ENCODE measurements around the gene FBN3.
A peak's percentile ranks its signal among the peaks of the same experiment; 100 is the strongest.
"Not testable (repeated sequence)": the region's sequence is repeated elsewhere in the genome, so short reads cannot be mapped to it uniquely, and the experiment has no call there.

Gene FBN3

GRCh38 chr19:8042900-8043299 is 106.5 kb downstream of the FBN3 start:
- H3K4me3 ChIP-seq (ENCODE audit: low read depth in 1 of 2, low read length in 2 of 2), result no peak overlapping the region
- no peak overlapping the region for H3K27ac ChIP-seq (ENCODE audit: low read depth, low read length)
- peaks cover 3 to 6% of the 10 kb centered on the region in 2 donors for H3K4me1 ChIP-seq (ENCODE audit: control insufficient read depth in 1 of 2, insufficient read depth in 2 of 2, low read length in 2 of 2)
- H3K36me3 ChIP-seq (ENCODE audit: control insufficient read depth in 1 of 2, insufficient read depth in 2 of 2, low read length in 2 of 2), result no peaks in the 10 kb centered on the region
- H3K9ac ChIP-seq (ENCODE audit: low read depth in 1 of 2, low read length in 2 of 2), result no peak overlapping the region
- no peaks in the 10 kb centered on the region for H3K27me3 ChIP-seq (ENCODE audit: control insufficient read depth in 1 of 2, insufficient read depth in 2 of 2, low read length in 2 of 2)
- H3K9me3 ChIP-seq (ENCODE audit: control insufficient read depth in 1 of 2, low read length in 2 of 2), result no peaks in the 10 kb centered on the region

GRCh38 chr19:8041531-8041931 is 107.9 kb downstream of the FBN3 start:
- no peak overlapping the region for H3K27ac ChIP-seq (ENCODE audit: low read depth, low read length)
- peaks cover 3 to 7% of the 10 kb centered on the region in 2 donors for H3K4me1 ChIP-seq (ENCODE audit: control insufficient read depth in 1 of 2, insufficient read depth in 2 of 2, low read length in 2 of 2)
- H3K4me3 ChIP-seq (ENCODE audit: low read depth in 1 of 2, low read length in 2 of 2), result no peak overlapping the region
- H3K27me3 ChIP-seq (ENCODE audit: control insufficient read depth in 1 of 2, insufficient read depth in 2 of 2, low read length in 2 of 2), result no peaks in the 10 kb centered on the region
- no peak overlapping the region for H3K9ac ChIP-seq (ENCODE audit: low read depth in 1 of 2, low read length in 2 of 2)
- no peaks in the 10 kb centered on the region for H3K9me3 ChIP-seq (ENCODE audit: control insufficient read depth in 1 of 2, low read length in 2 of 2)
- H3K36me3 ChIP-seq (ENCODE audit: control insufficient read depth in 1 of 2, insufficient read depth in 2 of 2, low read length in 2 of 2), result no peaks in the 10 kb centered on the region

GRCh38 chr19:8039231-8039630 is 110.2 kb downstream of the FBN3 start:
- Histone ChIP-seq H3K9me3 (ENCODE audit: control insufficient read depth in 1 of 2, low read length in 2 of 2) (no peaks in the 10 kb centered on the region), H3K4me3 (ENCODE audit: low read depth in 1 of 2, low read length in 2 of 2) (no peak overlapping the region), H3K4me1 (ENCODE audit: control insufficient read depth in 1 of 2, insufficient read depth in 2 of 2, low read length in 2 of 2) (peaks cover 3 to 12% of the 10 kb centered on the region in 2 donors), H3K27ac (ENCODE audit: low read depth, low read length) (no peak overlapping the region), H3K27me3 (ENCODE audit: control insufficient read depth in 1 of 2, insufficient read depth in 2 of 2, low read length in 2 of 2) (no peaks in the 10 kb centered on the region), H3K9ac (ENCODE audit: low read depth in 1 of 2, low read length in 2 of 2) (no peak overlapping the region), H3K36me3 (ENCODE audit: control insufficient read depth in 1 of 2, insufficient read depth in 2 of 2, low read length in 2 of 2) (no peaks in the 10 kb centered on the region)

- Histone ChIP-seq H3K27me3 (ENCODE audit: control insufficient read depth in 1 of 2, insufficient read depth in 2 of 2, low read length in 2 of 2) (no peaks in the 10 kb centered on the region), H3K36me3 (ENCODE audit: control insufficient read depth in 1 of 2, insufficient read depth in 2 of 2, low read length in 2 of 2) (no peaks in the 10 kb centered on the region)
Measured at GRCh38 chr19:8038815-8039214, 110.6 kb downstream of the FBN3 start.

GRCh38 chr19:8036434-8037099 is 112.8 kb downstream of the FBN3 start:
- Histone ChIP-seq H3K9ac (ENCODE audit: low read depth in 1 of 2, low read length in 2 of 2) (no peak overlapping the region), H3K9me3 (ENCODE audit: control insufficient read depth in 1 of 2, low read length in 2 of 2) (no peaks in the 10 kb centered on the region), H3K27ac (ENCODE audit: low read depth, low read length) (no peak overlapping the region), H3K4me3 (ENCODE audit: low read depth in 1 of 2, low read length in 2 of 2) (no peak overlapping the region), H3K36me3 (ENCODE audit: control insufficient read depth in 1 of 2, insufficient read depth in 2 of 2, low read length in 2 of 2) (no peaks in the 10 kb centered on the region), H3K27me3 (ENCODE audit: control insufficient read depth in 1 of 2, insufficient read depth in 2 of 2, low read length in 2 of 2) (no peaks in the 10 kb centered on the region), H3K4me1 (ENCODE audit: control insufficient read depth in 1 of 2, insufficient read depth in 2 of 2, low read length in 2 of 2) (peaks cover 7 to 17% of the 10 kb centered on the region in 2 donors)

More at GRCh38 chr19:8038815-8039214, 110.6 kb downstream of the FBN3 start:
- H3K9me3 ChIP-seq (ENCODE audit: control insufficient read depth in 1 of 2, low read length in 2 of 2), result no peaks in the 10 kb centered on the region
- H3K4me3 ChIP-seq (ENCODE audit: low read depth in 1 of 2, low read length in 2 of 2), result no peak overlapping the region
- H3K4me1 ChIP-seq (ENCODE audit: control insufficient read depth in 1 of 2, insufficient read depth in 2 of 2, low read length in 2 of 2), result peaks cover 3 to 15% of the 10 kb centered on the region in 2 donors
- H3K9ac ChIP-seq (ENCODE audit: low read depth in 1 of 2, low read length in 2 of 2), result no peak overlapping the region
- no peak overlapping the region for H3K27ac ChIP-seq (ENCODE audit: low read depth, low read length)

GRCh38 chr19:8034178-8034525 is 115.2 kb downstream of the FBN3 start:
- H3K27me3 ChIP-seq (ENCODE audit: control insufficient read depth in 1 of 2, insufficient read depth in 2 of 2, low read length in 2 of 2), result no peaks in the 10 kb centered on the region
- H3K9ac ChIP-seq (ENCODE audit: low read depth in 1 of 2, low read length in 2 of 2), result no peak overlapping the region
- no peaks in the 10 kb centered on the region for H3K9me3 ChIP-seq (ENCODE audit: control insufficient read depth in 1 of 2, low read length in 2 of 2)
- H3K4me3 ChIP-seq (ENCODE audit: low read depth in 1 of 2, low read length in 2 of 2), result no peak overlapping the region
- H3K27ac ChIP-seq (ENCODE audit: low read depth, low read length), result no peak overlapping the region
- H3K36me3 ChIP-seq (ENCODE audit: control insufficient read depth in 1 of 2, insufficient read depth in 2 of 2, low read length in 2 of 2), result no peaks in the 10 kb centered on the region
- H3K4me1 ChIP-seq (ENCODE audit: control insufficient read depth in 1 of 2, insufficient read depth in 2 of 2, low read length in 2 of 2), result peaks cover 10 to 17% of the 10 kb centered on the region in 2 donors

- not testable (repeated sequence) for H3K9me3 ChIP-seq (ENCODE audit: control insufficient read depth in 1 of 2, low read length in 2 of 2); H3K36me3 ChIP-seq (ENCODE audit: control insufficient read depth in 1 of 2, insufficient read depth in 2 of 2, low read length in 2 of 2); H3K27me3 ChIP-seq (ENCODE audit: control insufficient read depth in 1 of 2, insufficient read depth in 2 of 2, low read length in 2 of 2); H3K9ac ChIP-seq (ENCODE audit: low read depth in 1 of 2, low read length in 2 of 2)
- peak overlapping the region; percentile 30 for H3K27ac ChIP-seq (ENCODE audit: low read depth, low read length)
- peaks cover 16 to 23% of the 10 kb centered on the region in 2 donors for H3K4me1 ChIP-seq (ENCODE audit: control insufficient read depth in 1 of 2, insufficient read depth in 2 of 2, low read length in 2 of 2)
- peak overlapping the region in 1 of 2 donors; percentile 45 for H3K4me3 ChIP-seq (ENCODE audit: low read depth in 1 of 2, low read length in 2 of 2)
Measured at GRCh38 chr19:8033287-8034177, 115.9 kb downstream of the FBN3 start.

- Histone ChIP-seq H3K9ac (ENCODE audit: low read depth in 1 of 2, low read length in 2 of 2) (no peak overlapping the region), H3K27me3 (ENCODE audit: control insufficient read depth in 1 of 2, insufficient read depth in 2 of 2, low read length in 2 of 2) (no peaks in the 10 kb centered on the region), H3K9me3 (ENCODE audit: control insufficient read depth in 1 of 2, low read length in 2 of 2) (no peaks in the 10 kb centered on the region), H3K4me3 (ENCODE audit: low read depth in 1 of 2, low read length in 2 of 2) (no peak overlapping the region), H3K27ac (ENCODE audit: low read depth, low read length) (no peak overlapping the region), H3K36me3 (ENCODE audit: control insufficient read depth in 1 of 2, insufficient read depth in 2 of 2, low read length in 2 of 2) (no peaks in the 10 kb centered on the region), H3K4me1 (ENCODE audit: control insufficient read depth in 1 of 2, insufficient read depth in 2 of 2, low read length in 2 of 2) (peaks cover 20 to 30% of the 10 kb centered on the region in 2 donors)
Measured at GRCh38 chr19:8030960-8031359, 118.4 kb downstream of the FBN3 start.

GRCh38 chr19:8028951-8029491 is 120.4 kb downstream of the FBN3 start:
- no peaks in the 10 kb centered on the region for H3K9me3 ChIP-seq (ENCODE audit: control insufficient read depth in 1 of 2, low read length in 2 of 2)
- H3K4me1 ChIP-seq (ENCODE audit: control insufficient read depth in 1 of 2, insufficient read depth in 2 of 2, low read length in 2 of 2), result peaks cover 26 to 34% of the 10 kb centered on the region in 2 donors
- no peaks in the 10 kb centered on the region for H3K36me3 ChIP-seq (ENCODE audit: control insufficient read depth in 1 of 2, insufficient read depth in 2 of 2, low read length in 2 of 2)
- H3K27me3 ChIP-seq (ENCODE audit: control insufficient read depth in 1 of 2, insufficient read depth in 2 of 2, low read length in 2 of 2), result no peaks in the 10 kb centered on the region
- H3K27ac ChIP-seq (ENCODE audit: low read depth, low read length), result no peak overlapping the region
- peak overlapping the region in 1 of 2 donors; percentile 10 for H3K9ac ChIP-seq (ENCODE audit: low read depth in 1 of 2, low read length in 2 of 2)
- peak overlapping the region in 1 of 2 donors; percentile 15 for H3K4me3 ChIP-seq (ENCODE audit: low read depth in 1 of 2, low read length in 2 of 2)

- H3K9me3 ChIP-seq (ENCODE audit: control insufficient read depth in 1 of 2, low read length in 2 of 2), result no peaks in the 10 kb centered on the region
- H3K4me3 ChIP-seq (ENCODE audit: low read depth in 1 of 2, low read length in 2 of 2), result peak overlapping the region in 1 of 2 donors; percentile 19
- no peaks in the 10 kb centered on the region for H3K36me3 ChIP-seq (ENCODE audit: control insufficient read depth in 1 of 2, insufficient read depth in 2 of 2, low read length in 2 of 2)
- no peak overlapping the region for H3K27ac ChIP-seq (ENCODE audit: low read depth, low read length)
- no peaks in the 10 kb centered on the region for H3K27me3 ChIP-seq (ENCODE audit: control insufficient read depth in 1 of 2, insufficient read depth in 2 of 2, low read length in 2 of 2)
- H3K9ac ChIP-seq (ENCODE audit: low read depth in 1 of 2, low read length in 2 of 2), result no peak overlapping the region
- peaks cover 25 to 28% of the 10 kb centered on the region in 2 donors for H3K4me1 ChIP-seq (ENCODE audit: control insufficient read depth in 1 of 2, insufficient read depth in 2 of 2, low read length in 2 of 2)
Measured at GRCh38 chr19:8025316-8025715, 124.1 kb downstream of the FBN3 start.
